ENCODE measurements around the gene BSX. TPM values are rescaled to one million over a fixed set of nuclear protein-coding genes. Genes with fewer than 3 reads are reported as not detected.

The BSX gene
- total RNA-seq, 1 donor from 2014 or later: not detected

DNA sequence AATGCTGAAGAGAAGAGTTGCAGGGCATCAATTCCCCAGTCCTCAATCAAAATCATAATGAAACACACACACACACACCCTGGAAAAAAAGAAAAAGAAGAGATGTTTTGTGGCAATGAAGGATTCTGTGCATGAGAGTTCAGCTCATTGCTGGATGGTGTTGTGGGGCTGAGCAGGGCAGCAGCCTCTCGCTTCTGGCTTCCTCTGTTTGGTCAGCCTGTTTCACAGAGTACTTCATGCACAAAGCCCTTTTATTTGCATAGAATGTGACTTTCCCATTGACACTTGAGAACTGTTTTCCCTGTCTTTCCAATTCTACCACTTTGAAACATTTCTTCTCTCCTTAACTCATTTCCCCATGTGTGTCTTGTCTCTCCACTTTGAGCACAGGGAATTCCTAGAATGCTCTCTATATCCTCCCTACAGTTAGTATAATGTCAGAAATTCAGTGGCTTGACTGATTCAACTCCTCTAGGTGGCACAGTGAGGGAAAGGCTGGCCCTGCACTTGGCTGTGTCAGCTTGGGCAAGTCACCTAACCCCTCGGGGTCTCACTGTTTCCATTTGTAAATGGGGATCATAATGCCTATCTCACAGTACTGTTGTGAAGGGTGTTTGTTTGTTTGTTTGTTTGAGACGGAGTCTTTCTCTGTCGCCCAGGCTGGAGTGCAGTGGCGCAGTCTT lies 25.4 kb upstream of the BSX start:
- H3K36me3 Mint-ChIP-seq (ENCODE audit: low read depth): no peaks in the 10 kb centered on the region
- H3K4me3 Mint-ChIP-seq: no peak overlapping the region
- H3K27me3 Mint-ChIP-seq (ENCODE audit: low read depth): peaks cover 4% of the 10 kb centered on the region
- H3K27ac Mint-ChIP-seq (ENCODE audit: unreplicated experiment): no peak overlapping the region
- TF ChIP-seq, protein P1, sequence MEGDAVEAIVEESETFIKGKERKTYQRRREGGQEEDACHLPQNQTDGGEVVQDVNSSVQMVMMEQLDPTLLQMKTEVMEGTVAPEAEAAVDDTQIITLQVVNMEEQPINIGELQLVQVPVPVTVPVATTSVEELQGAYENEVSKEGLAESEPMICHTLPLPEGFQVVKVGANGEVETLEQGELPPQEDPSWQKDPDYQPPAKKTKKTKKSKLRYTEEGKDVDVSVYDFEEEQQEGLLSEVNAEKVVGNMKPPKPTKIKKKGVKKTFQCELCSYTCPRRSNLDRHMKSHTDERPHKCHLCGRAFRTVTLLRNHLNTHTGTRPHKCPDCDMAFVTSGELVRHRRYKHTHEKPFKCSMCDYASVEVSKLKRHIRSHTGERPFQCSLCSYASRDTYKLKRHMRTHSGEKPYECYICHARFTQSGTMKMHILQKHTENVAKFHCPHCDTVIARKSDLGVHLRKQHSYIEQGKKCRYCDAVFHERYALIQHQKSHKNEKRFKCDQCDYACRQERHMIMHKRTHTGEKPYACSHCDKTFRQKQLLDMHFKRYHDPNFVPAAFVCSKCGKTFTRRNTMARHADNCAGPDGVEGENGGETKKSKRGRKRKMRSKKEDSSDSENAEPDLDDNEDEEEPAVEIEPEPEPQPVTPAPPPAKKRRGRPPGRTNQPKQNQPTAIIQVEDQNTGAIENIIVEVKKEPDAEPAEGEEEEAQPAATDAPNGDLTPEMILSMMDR (conservative IDR thresholded peaks at IDR 0.05): no peak
- DNase-seq (ENCODE audit: low read depth, low spot score): no peak
- H3K9me3 Mint-ChIP-seq: no peaks in the 10 kb centered on the region
- peaks cover 5% of the 10 kb centered on the region for H3K4me1 Mint-ChIP-seq

DNA sequence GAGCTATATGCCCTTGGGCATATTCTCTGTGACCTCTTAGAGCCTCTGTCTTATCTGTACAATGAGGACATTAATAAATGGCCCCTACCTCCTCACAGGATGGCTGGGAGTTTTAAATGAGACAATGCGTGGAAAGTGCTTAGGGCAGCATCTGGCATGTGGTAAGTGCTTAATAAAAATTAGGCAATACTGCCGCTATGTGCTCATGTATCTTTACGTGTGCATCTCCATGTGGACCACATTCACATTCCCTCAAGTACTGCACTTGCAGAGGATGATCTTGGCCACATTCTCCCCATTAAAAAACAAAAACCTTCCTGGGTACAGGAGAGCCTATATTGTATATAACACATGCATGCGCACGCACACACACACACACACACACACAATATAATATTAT lies 19.1 kb upstream of the BSX start:
- Mint-ChIP-seq H3K9me3 (no peaks in the 10 kb centered on the region), H3K36me3 (ENCODE audit: low read depth) (no peaks in the 10 kb centered on the region), H3K27me3 (ENCODE audit: low read depth) (peaks cover 25% of the 10 kb centered on the region)

DNA sequence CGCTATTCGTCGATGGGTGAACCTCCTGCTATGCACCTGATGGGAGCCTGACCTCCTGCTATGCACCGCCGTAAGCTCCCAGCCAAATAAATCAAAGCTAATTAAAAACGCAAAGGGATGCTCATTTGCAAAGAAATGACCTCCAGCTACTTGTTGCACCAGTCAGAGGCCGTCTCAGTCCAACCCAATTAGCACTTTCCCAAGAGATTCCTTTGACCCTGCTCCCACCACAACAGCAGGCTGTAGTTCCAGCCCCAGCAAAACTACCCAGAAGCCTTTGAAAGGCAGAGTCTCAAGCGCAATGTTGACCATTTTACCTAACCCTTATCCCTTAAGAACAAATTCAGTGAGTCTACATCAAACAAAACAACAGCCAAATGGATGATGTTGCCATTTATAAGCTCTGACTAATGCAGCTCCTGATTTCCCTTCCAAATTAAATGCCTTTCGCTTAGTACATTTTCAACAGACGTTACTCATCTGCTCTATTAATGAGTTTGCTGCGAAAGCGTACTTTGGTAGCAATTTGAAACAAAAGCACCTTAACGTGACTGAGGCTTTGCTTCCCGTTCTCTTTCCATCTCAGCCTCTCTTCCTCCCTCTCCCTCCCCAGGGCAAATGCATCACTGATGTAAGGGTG lies 17.2 kb upstream of the BSX start:
- Mint-ChIP-seq H3K27me3 (ENCODE audit: low read depth) (peaks cover 40% of the 10 kb centered on the region), H3K27ac (ENCODE audit: unreplicated experiment) (no peak overlapping the region), H3K9me3 (no peaks in the 10 kb centered on the region), H3K4me1 (no peaks in the 10 kb centered on the region), H3K4me3 (no peak overlapping the region), H3K36me3 (ENCODE audit: low read depth) (no peaks in the 10 kb centered on the region)
- DNase-seq (ENCODE audit: low read depth, low spot score): no peak
- TF ChIP-seq, protein P1 (conservative IDR thresholded peaks at IDR 0.05): no peak

More for the DNA sequence above, 19.1 kb upstream of the BSX start:
- DNase-seq (ENCODE audit: low read depth, low spot score): no peak
- H3K27ac Mint-ChIP-seq (ENCODE audit: unreplicated experiment): no peak overlapping the region
- H3K4me1 Mint-ChIP-seq: no peaks in the 10 kb centered on the region
- TF ChIP-seq, protein P1 (conservative IDR thresholded peaks at IDR 0.05): no peak
- H3K4me3 Mint-ChIP-seq: no peak overlapping the region

DNA sequence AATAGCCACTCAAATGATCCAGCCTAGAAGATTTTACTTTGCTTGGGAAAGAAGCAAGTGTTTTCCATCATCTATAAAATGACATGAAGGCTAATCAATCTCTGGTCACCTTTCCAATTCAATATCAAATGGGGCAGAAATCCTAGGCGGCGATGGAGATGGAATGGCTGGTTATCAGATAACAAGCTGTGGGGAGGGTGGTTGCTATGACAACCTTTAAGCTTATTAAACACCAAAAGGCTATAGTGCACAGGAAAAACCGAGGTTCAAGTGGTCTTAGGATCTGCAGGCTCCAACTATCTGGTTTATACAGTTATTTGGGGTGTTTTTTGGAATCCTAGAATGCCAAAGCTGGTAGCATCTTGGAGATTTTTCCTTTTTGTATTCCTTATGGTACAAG lies 13.9 kb upstream of the BSX start:
- DNase-seq (ENCODE audit: low read depth, low spot score): no peak
- Mint-ChIP-seq H3K27ac (ENCODE audit: unreplicated experiment) (no peak overlapping the region), H3K27me3 (ENCODE audit: low read depth) (peaks cover 62% of the 10 kb centered on the region), H3K9me3 (no peaks in the 10 kb centered on the region), H3K4me1 (no peaks in the 10 kb centered on the region), H3K36me3 (ENCODE audit: low read depth) (no peaks in the 10 kb centered on the region), H3K4me3 (no peak overlapping the region)
- TF ChIP-seq, protein P1 (conservative IDR thresholded peaks at IDR 0.05): no peak

DNA sequence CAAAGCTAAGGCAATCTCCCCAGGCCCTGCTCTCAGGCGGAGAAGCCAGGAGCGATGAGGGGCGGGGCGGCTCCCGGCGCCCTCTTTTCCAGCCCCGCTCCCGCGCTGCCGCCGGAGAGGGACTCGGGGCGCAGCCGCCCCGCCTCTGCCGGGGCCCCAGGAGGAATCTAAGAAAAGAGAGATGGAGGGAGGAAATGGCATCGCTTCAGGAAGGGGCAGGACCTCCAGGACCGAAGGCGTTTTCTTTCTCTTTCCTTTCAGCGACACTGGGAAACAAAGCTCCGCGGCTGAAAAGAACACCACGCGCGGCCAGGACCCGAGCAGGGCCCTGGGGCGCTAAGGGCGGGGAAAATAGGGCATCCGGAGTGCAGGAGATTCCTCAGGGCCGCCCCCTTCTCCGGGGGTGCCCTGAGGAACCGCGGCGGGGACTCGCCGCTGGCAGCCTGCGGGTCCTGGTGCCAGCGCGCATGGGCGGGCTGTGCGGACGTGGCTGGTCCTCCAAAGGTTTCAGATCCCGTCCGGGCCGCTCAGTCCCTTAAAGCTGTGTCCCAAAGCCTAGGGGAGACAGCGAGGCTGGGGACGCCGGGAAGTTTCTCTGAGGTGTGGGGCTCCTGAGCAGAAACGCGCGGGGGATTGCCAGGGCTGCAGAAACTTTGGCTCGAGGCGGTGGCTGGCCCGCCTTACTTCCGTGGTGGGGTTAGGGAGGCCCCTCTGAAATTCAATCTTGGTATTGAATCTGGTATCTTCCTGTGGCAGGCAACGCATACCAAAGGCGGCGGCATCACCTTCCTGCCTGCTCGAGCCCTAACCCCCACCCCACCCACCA lies 2.8 kb upstream of the BSX start:
- Mint-ChIP-seq H3K27ac (ENCODE audit: unreplicated experiment) (no peak overlapping the region), H3K36me3 (ENCODE audit: low read depth) (no peaks in the 10 kb centered on the region), H3K9me3 (peaks cover 3% of the 10 kb centered on the region), H3K4me3 (peak overlapping the region; percentile 85), H3K27me3 (ENCODE audit: low read depth) (peaks cover 99% of the 10 kb centered on the region), H3K4me1 (no peaks in the 10 kb centered on the region)
- TF ChIP-seq, protein P1 (conservative IDR thresholded peaks at IDR 0.05): no peak
- no peak for DNase-seq (ENCODE audit: low read depth, low spot score)

Measured in neural crest cell (in vitro differentiated cells).